GM21723 (cell line): ENCODE measurements around the gene C12orf75.

ENCODE experiments used
- ATAC-seq: cut with Tn5 transposase; IDR thresholded peaks from one replicate; pipeline ENCODE4 v1.9.1; 2021; ENCODE audit warnings: mild to moderate bottlenecking, moderate library complexity; ENCODE audit not compliant: unreplicated experiment

Gene C12orf75

DNA sequence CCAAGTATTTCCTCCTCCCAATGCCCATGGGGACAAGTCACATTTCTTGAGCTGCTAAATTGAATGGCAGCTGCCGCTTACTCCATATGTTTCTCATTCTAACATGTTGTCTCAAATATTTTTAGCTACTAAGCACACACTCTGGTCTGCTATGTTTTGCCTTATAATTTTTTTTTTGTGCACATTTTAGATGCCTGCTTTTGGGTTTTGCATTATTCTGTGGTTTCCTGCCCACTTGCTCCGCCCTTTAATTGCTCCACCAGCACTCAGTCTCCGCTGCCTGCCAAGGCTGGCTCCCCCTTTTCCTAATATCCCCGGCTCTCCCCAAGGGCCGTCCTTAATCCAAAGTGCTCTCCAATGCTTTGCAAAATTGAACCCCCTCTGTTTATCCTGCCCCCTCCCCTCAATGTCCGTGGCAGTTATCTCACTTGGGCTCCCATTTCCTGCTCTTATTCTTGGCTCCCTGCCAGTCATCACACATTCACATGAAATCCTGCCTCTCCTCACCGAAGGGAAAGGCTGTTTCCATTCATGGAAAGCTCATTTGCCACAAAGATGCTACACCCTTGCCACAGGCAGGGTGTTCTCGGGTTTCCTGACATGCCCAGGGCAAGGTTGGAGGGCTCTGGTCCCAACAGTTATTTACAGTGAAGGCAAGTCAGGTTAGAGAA, 79.4 kb downstream of the C12orf75 start:
- no peak for ATAC-seq

DNA sequence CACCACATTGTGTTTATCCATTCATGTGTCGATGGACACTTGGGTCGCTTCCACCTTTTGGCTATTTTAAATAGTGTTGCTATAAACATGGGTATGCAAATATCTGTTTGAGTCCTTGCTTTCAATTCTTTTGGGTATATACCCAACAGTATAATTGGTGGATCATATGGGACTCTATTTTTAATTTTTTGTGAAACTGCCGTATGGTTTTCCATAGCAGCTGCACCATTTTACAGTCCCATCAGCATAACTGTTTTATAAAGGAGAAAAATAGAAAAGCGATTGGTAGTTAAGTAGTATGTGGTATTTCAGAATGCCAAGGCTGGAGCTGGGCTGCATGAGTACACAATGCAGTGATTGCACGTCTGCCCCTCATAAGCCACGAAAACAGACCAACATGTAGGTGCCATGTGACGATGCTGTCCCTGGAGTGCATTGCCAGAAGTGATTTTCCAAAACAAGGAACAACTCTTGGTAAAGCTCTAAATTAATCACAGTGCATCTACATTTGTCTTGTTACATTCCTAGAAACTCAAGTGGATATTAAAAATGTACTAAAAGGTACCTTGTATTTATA, 83.5 kb downstream of the C12orf75 start:
- ATAC-seq: no peak

DNA sequence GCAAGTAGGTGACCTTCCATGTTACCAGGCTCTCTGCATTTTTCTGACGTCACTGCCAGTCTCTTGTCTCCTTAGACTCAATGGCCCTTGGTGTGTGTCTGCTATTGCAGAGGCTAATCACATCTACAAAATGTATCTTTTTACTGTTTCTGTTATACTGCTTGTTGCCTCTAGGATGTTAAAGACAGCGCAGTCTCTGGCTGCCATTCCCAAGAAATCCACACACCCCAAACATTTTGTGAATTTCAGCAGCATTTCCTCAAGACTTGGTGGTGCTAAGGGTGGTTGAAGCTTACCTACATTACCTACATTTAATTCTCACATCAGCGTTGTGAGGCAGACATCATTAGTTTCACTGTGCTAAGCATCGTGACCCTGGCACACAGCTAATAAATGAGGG, 87.2 kb downstream of the C12orf75 start:
- ATAC-seq: no peak

DNA sequence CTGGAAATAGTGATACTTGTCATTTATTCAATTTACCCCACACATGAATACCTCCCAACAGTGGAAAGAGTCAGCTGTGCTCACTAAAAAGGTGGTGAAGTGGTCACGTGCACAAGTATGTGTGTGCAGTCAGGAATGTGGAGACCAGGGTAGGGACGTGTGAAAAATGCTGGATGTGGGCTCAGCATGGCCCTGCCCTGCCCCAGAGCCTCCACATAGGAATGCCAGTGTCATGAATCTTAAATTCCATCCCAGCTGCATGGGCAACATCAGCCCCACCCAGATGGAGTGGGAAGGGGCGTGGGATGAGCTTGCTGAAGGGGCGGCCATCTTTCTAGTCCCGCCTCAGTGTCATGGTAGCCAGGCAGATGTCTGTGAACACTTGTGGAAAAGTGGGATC, 87.7 kb downstream of the C12orf75 start:
- ATAC-seq: no peak

DNA sequence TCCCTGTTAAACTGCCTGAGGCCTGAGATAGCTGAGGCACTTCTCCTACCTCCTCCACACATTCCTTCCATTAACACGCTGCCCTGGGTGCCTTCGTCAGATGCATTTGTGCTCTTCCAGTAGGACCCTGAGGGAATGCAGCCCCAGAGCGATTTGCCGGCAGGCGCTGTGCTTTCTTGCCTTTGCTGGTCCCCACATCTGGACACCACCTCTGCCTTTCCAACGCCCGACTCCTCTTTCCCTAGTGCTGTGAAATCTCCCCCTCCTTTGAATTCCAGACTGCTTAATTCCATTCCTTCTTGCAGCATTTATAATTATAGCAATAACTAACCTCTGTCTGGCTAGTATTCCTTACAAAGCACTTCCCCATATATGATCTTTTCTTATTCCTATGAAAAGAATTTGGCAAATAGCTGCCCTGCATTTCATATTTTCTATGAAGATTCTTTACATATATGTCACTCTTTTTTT, 88.4 kb downstream of the C12orf75 start:
- ATAC-seq: no peak

DNA sequence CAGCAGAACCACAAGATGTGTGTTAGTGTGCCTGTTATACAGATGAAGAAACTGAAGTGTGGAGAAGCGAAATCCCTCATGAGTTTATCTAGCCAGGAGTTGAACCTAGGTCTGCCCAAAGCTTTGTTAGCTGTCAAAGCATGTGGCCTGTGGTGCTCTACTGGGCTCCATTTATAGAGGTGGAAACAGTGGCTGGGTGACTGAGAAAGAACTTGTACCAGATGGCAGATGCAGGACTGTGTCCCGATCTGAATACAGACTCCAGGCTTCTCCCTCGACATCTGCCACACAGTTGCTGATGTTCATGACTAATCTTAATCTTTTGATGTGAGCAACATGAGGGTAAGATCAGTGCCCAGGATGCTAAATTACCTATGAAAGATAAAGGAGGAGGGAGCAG, 89.1 kb downstream of the C12orf75 start:
- no peak for ATAC-seq

DNA sequence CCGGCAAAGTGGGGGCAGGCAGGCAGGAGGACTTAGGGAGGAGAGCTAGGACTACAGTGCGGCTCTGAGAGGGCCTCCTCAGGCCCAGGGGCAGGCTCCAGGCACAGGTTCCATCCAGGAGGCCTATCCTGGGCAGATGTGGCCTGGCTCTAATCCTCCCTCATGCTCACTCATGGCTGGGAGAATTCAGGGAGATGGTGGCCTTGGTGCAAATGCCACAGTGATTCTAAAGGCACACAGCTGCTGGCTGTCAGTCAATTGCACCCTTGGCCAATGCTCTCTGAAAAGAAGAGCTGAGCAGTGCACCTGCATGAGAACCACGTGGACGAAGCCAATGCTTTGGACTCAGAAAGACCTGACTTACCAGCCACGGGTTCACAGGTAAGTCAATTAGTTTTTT, 89.6 kb downstream of the C12orf75 start:
- ATAC-seq: no peak

DNA sequence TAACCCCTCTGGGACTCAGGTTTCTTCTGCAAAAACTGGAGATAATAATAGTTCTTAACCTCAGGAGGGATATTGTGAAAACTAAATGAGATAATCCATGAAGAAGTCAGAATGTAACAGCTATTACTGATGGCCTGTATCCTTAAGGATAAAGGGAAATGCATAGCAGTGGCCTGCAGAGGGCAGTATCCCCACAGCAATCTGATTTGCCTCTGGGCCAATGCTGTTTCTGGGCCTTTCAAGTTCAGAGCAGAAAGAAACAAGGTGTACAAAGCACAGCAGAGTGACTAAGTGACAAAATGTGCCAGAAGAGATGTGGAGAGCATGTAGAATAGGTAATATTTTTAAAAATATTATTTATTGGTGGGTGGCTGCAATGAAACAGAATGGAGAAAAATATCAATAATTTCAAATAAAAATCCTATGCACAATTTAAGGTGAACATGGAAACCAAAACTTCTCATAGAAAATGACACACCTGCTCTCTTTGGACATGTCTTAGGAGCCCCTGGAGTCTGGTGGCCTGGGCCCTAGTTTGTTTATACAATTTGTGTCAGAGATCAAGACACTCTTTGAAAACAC, 90.3 kb downstream of the C12orf75 start:
- ATAC-seq: no peak
